NCI-H1105 treated with DMSO at 0.1 percent for 48 hours (cell line): ENCODE data around the gene TGIF2.
"Not testable (repeated sequence)": the region's sequence is repeated elsewhere in the genome, so short reads cannot be mapped to it uniquely, and the experiment has no call there.

ENCODE experiments used
- DNase-seq: peaks from one replicate; lab custom pipeline; 2025; lab: John Stamatoyannopoulos, UW

The TGIF2 gene

DNA sequence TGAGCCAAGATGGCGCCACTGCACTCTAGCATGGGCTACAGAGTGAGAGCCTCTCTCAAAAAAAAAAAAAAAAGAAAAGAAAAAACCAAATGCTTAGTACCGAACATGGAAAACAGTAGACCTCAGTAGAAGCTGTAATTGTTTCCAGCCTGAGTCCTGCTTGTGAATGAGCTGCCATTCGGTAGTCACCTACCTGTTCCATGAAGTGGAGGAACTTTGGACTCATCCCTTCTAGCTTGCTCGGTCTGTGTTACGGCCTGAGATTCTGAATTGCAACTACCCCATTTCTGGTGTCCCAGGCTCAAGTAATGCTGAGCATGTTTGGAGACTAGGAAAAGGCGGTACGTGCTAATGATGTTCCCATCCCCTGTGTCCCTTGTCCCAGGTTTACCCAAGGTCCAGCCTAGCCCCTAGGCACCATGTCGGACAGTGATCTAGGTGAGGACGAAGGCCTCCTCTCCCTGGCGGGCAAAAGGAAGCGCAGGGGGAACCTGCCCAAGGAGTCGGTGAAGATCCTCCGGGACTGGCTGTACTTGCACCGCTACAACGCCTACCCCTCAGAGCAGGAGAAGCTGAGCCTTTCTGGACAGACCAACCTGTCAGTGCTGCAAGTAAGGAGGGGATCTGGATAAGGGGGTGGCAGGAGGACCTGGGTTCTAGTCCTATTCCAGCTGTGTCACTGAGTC is 5.1 kb downstream of the TGIF2 start:
- no peak for DNase-seq

DNA sequence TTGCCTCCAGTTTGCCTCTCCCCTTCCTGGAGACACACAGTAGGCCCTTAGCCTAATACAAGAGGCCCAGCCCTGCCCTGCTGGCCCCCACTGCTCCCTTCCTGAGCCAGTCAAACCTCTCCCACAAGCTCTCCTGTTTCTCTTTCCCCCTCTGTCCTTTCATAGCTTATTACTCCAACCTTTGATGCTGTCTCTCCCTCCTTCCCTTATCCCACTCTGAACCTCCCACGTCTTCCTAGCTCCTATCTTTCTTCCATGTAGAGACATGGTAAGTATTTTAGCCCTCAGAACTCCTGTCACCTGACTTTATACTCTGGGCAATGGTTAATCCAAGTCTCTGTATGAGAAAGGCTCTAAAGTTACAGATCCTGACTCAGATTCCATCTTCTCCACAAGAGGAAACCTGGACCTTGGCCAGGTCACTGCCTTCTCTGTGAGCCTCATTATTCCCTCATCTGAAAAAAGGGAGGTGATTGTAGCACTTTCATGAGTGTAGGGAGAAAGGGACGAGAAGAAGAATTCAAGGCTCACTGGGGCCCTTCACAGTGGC is 6.7 kb downstream of the TGIF2 start:
- DNase-seq, result no peak

DNA sequence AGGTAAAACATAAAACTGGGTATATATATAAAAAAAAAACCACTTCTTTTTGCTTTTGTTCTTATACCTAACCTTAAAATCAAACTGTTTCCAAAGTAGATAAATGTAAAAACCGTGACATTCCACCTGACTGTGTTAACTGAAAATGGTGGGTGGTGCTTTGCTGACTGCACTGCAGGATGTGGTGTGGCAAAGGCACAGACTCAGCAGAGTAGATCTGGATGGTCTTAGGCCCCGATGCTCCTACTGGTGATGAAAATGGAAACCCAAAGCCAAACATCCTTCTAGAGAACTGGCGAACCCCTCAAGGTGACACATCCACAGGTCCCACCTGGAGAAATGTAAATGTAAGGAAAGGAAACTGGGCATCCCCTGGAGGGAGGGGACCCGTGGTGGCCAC is 8.9 kb downstream of the TGIF2 start:
- DNase-seq, result no peak

DNA sequence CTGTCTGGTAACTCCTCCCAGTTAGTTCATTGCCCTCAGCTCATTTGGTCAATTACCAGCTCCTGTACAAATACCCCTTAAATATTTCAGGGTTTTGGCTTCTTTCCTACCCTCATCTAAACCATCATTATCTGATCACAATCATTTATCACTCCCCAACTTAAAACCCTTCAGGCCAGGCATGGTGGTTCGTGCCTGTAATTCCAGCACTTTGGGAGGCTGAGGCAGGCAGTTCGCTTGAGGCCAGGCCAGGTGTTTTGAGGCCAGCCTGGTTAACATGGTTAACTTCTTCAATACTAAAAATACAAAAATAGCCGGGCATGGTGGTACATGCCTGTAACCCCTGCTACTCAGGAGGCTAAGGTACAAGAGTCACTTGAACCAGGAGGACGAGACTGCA is 9.4 kb downstream of the TGIF2 start:
- no peak for DNase-seq

DNA sequence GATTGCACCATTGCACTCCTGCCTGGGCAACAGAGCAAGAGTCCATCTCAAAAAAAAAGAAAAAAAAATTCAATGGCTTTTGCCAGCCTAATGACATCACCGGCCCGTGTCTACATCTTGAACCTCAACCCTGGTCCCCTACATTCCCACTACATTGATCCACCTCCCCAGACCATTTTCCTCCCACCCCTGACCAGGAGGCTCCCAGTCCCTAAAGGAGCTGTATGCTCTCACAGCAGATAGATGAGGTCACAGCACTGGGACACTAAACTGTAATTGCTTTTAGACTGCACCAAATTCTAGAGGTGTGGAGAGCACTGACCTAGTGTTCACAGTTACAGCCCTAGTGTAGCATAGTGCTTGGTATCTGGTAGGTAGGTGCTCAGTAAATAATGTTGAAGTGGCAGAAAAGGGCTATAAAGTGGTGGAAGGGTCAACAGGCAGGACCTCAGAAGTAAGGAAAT is 10.7 kb downstream of the TGIF2 start:
- no peak for DNase-seq

DNA sequence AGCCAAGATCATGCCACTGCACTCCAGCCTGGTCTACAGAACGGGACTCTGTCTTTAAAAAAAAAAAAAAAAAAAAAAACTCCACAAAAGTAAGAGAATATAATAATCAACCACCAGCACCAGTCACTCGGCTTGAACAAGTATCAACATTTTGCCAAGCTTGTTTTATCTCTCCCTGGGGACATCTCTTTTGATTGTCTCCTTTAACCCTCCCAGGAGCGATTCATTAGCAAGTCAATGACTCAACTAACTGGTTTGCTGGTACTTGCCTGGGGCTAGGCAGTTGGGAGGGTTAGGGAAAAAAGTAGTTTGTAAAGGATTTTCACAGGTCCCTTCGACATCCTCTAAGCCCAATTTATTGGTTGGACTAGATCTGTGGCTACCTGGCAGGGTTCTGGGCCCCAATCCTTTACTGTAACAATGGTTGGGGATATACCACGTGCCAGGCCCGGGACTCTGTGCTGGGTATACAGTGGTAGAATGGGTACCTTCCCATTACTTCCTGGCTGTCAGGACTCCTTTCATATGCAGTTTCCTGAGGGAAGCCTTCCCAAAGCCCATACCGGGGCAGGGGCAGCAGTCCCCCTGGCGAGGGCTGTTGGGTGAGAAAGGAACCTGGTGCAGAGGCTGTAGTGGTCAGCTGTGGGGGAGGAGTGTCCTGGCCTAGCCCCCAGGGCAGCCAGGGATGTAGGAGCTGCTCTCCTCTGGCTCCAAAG is 12.2 kb downstream of the TGIF2 start:
- DNase-seq, result peak; percentile 14

DNA sequence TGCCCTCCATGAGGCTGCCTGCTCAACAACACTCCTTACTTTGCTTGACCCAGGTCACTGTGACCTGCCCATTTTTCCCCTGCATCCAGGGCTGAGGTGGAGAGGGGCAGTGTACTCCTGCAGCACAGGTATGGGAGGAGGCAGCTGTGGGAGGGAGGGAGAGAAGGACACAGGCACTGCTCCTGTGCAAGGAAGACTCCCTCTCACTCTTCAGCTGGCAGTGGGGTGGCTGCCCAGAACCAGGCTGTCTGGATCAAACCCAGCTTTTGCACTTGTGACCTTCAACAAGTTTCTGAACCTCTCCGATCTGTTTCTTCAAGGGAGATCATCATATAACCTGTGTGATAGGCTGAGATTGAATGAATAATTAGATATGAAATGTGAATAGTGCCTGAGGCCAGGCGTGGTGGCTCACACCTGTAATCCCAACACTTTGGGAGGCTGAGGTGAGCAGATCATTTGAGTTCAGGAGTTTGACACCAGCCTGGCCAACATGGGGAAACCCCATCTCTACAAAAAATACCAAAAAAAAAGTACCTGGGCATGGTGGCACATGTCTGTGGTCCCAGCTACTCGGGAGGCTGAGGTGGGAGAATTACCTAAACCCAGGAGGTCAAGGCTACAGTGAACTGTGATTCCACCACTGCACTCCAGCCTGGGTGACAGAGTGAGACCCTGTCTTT is 14.1 kb downstream of the TGIF2 start:
- no peak for DNase-seq

DNA sequence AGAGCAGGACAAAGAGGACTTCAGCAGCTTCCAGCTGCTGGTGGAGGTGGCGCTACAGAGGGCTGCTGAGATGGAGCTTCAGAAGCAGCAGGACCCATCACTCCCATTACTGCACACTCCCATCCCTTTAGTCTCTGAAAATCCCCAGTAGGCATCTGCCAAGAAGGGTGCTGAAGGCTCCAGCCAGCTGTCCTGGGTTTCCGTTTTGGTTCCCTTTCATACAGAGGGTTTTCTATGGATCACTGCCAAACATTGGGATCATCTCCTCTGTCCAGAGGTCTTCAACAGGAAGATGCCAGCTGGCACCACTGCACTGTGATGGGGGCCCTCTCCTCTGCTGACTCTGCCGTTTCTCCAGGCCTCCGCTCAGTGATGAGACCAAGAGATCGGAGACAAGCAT is 17.9 kb downstream of the TGIF2 start:
- no peak for DNase-seq

DNA sequence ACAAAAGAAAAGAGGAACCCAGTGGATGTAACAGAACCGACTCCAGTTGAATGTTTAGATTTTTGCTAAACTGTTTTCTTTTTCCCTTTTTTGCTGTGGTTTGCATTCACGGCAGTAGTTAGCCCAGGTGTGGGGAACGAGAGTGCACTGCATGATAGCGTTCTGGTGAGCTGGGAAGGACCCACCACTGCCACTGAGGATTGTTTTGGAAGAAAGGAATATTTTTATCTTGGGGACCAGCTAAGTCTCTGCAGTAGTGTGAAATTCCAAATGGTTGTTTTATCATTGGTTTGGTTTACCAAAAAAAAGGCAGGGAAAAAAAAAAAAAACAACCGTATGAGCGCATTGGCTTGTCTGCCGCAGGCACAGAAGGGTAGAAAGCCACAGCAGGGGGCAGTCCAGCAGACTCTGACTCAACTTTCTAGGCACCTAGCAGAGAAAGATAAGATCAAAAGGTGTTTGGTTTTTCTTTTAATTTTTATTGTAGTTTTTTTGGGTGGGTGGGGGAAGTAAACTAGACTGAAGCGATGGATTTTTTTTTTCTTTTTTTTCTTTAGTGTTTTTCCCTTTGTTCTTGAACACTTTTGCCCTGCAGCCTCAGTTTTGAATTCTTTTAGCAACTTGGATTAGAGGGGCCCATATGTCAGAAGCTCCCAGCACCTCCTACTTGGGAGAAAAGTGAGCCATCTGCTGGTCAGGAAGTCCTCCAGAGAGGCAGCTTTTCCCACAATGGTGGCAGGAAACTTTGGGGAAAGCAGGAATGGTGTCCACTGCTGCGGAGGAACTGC is 18.7 kb downstream of the TGIF2 start:
- peak; percentile 43 for DNase-seq

DNA sequence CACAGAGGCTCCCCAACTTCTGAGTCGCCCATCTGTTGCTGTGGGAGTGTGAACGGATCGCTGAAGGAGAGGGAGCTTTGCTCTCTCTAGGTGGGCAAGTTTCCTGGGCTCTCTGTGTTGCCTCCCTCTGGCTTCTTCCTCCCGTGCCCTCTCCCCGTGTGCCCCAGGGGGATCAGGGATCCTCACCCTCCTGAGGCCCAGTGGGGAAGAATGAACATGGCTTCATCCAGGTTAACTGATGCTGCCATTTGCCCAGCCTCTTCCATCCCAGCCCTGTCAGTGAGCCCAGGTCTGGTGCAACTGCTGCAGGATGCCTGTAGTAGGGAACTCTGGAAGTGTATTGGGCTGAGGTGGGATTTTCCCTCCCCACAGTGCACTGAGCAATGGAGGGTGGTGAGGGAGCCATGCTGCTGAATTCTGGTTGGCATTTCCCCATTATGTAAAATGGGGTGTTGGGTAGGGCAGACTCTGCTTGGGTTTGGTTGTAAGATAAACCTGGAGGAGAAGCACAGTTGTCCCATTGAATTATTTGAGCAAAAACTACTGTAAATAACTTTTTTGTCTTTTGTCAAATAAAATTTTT is 20.0 kb downstream of the TGIF2 start:
- DNase-seq, result no peak

DNA sequence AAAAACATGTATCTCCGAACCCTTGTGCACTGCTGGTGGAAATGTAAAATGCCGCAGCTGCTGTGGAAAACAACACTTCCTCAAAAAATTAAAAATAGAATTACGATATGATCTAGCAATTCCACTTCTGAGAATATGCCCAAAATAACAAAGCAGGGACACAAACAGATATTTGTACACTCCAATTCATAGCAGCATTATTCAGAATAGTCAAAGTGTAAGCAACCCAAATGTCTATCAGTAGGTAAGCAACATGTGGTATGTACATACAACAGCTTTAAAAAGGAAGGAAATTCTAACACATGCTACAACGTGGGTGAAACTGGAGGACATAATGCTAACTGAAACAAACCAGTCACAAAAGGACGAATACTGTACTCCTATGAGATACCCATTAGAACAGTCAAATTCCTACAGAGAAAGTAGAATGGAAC is 26.5 kb downstream of the TGIF2 start:
- DNase-seq, result no peak

DNA sequence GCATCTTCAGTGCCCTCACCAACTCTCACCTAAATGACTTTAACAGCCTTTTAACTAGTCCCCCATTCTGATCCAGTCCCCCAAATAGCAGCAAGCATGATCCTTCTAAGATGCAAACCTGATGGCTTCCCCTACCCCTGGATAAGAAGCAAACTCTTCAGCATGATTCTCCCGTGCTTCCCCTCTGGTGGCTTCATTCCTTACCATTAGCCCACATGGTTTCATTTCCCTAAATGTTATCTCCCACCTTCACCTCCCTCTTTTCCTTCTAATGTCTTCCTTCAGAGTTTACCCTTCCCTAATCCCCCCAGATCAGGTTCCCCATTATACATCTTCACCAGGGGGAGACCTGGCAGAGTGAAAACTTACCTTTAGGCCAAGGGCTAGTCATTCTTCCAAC is 28.1 kb downstream of the TGIF2 start:
- DNase-seq, result no peak

DNA sequence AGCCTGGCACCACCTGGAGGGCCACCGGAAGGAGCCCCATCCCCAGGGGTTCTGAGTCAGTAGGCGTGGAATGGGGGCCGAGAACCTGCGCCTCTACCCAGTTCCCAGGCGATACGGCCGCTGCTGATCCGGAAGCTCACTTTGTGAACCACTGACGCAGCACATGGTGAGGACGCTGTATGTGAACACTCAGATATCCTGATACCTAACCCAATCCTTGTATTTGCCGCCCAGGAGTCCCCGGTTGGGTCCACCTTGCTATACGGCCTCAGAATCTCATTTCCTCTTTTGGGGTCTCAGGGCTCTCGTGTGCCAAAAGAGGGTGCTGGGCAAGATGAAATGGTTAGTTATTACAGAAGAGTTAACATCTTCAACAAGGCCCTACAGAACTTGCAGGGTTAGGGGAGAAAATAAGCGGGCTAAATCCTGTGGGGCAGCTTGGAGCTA is 31.6 kb downstream of the TGIF2 start:
- DNase-seq, result no peak

DNA sequence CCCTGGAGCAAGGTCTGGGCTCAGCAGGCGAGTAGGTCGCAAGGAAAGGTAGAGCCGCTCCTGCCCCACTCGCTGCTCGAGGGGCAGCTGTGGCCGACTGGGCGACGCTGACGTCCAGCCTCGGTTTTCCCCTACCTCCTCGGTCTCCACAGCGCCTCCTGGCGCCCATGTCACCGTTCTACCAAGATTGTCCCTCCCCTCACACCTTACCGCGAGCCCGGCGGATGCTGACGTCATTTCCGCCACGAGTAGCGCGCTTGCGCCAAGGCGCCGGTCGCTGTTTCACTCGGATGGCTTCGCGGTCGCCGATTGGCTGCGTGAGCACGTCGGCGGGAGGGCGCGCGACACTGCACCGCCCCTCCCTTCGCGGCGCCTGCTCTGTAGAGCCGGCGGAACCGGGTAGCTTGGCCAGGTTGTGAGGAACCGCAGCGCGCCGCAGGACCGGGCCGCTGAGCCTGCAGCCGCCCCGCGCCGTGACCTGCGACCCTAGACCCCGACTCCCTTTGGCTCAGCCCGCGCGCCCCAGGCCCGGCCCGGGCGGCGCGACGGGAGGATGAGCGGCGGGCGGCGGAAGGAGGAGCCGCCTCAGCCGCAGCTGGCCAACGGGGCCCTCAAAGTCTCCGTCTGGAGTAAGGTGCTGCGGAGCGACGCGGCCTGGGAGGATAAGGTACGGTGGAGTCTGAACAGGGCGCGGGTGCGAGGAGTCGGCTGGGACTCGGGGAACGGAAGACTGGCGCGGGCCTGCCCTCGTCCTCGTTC is 32.2 kb downstream of the TGIF2 start, which contains the start of gene RAB5IF:
RAB5IF (plus strand) TSS at position 381 of the 759 bp plus-strand sequence; CDS start at position 554, 173 bp downstream.
- DNase-seq, result peak; percentile 98

DNA sequence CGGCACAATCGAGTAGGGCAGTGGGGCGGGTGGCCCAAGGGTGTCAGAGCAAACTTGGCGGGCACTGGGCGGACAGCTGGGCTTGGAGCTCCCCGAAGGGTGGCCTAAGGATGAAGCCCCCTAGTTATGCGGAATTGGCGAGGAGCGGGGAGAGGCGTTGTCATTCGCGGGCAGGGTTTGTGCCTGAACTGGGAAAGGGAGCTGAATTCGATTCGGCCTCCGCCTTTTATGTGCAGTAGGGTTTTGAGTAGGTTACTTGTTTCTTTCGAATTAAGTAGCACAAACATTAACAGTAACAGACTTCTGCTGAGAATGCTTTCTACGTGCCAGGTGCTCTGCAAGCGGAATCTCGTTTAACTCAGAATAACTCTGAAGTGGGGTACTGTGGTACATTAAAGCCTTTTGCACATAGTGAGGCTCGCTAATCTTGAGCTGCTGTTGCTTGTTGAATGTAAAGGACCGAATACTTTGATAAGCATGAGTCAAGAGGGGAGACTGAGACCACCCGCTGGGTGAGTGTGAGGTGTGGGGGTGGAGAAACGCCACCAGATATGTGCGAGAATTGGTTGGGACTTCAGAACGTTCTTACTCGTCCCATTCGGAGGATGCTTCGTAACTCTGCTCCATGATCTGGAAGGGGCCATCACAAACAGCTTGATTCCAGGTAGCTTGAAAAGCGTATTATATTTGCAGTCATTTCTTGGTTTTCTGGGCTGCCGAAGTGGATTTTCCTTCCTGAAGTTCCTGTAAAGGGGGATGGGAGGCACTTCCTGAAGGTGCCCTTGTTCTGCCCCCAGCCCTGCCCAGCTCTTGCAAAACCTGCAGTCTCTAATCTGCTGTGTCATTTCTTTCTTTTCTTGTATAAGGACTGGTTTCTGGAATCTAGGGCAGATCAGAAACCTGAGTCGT is 33.0 kb downstream of the TGIF2 start:
- no peak for DNase-seq

DNA sequence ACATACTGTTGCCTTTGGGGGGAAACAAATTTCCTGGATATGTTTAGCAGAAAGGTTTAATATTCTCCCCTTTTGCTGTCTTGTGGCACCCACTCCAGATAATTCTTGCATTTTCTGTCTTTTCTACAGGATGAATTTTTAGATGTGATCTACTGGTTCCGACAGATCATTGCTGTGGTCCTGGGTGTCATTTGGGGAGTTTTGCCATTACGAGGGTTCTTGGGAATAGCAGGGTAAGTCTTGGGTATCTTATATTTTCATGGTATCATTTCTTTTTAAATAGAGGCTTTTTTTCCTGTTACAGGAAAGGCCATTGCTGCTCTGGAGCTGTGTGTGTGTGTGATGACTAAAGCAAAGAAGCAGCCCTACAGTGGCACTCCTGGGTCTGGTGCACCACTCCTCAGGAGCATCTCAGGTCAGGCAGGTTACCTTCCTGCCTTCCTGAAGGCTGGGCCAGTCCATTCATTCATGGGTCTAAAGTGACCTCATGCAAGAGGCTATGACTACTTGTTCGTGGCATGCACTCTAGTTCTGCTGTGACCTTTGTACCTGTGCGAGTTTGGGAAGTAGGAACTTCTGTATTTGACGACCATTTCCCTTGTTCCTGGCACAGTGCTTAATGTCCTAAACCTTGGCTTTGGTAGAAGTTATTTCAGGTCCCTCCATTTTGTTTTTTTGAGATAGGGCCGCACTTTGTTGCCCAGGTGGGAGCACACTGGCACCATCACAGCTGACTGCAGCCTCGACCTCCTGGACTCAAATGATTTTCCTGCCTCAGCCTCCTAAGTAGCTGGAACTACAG is 34.4 kb downstream of the TGIF2 start:
- no peak for DNase-seq

DNA sequence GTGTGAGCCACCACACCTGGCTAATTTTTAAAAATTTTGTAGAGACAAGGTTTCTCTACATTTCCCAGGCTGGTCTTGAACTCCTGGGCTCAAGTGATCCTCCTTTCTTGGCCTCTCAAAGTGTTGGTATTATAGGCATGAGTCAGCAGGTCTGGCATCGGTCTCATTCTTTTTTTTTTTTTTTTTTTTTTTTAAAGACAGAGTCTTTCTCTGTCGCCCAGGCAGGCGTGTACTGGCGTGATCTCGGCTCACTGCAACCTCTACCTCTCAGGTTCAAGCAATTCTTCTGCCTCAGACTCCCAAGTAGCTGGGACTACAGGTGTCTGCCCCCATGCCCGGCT is 35.0 kb downstream of the TGIF2 start:
- not testable (repeated sequence) for DNase-seq

DNA sequence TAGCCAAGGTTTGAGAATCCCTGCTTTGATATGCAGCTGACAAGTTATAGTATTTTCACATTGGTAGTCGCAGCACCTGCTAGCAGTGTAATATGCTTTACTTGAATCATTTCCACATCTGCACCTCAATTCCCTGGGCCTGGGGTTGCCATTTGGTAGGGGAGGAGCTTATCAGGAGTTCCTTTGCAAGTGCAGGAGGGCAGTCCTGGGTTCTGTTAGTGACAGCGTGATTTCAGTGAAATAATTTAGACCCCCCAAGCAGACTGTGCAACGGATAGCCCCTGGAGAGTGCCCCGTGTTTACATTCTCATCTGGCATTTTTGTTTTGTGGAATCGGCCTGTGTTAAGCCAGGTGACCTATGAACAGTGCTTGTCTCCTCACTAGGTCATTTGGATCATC is 38.2 kb downstream of the TGIF2 start:
- DNase-seq, result no peak

DNA sequence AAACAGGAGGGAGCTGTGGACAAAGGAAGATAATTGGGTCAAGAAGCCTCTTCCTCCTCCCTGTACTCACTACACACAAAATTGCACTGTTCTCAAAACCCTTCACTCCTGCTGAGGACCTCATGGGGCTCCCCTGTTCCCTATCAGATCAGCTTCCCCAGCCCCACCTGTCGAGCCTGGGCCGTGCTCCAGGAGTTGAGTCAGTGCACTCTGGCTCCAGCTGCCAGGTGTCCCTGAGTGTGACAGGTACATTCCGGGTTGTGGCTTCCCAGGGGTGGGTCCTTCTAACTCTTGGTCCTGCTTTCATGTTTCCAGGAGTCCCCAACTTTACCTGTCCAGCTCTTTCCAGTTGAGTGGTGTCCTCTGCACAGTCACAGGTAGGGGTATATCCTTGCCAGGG is 40.6 kb downstream of the TGIF2 start:
- DNase-seq, result no peak
